ENCODE measurements around the gene ANGPTL8. TPM values are rescaled to one million over a fixed set of nuclear protein-coding genes. Genes with fewer than 3 reads are reported as not detected.

Gene ANGPTL8
- total RNA-seq, 2 donors from 2014 or later = not detected

DNA sequence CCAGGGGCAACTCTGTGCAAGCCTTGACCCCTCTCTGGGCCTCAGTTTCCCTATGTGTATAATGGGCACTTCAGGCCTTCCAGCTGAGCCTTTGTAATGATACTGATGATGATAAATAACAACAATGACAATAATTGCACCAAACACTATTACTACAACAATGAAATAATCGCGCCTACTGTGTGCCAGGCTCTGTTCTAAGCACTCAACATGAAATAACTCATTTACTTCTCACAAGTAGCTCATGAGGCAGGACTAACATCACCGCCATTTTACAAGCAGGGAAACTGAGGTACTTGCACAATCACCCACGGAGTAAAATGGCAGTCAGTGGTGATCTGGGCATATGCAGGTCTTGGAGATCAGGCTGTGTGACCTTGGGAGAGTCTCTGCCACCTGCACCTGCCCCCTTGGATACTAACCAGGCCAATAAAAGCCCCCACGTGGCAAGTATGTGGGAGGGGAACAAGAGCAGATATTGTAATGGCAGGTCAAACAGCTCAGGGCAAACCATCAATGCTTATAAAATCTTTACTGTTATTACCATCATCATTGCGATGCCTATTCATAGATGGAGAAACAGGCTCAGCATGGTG is 540 bp upstream of the ANGPTL8 start:
- H3K9me3 Mint-ChIP-seq = no peaks in the 10 kb centered on the region
- H3K36me3 Mint-ChIP-seq (ENCODE audit: low read depth) = no peaks in the 10 kb centered on the region
- peaks cover 16% of the 10 kb centered on the region for H3K27me3 Mint-ChIP-seq
- H3K27ac Mint-ChIP-seq = no peak overlapping the region
- ATAC-seq (replicated peaks) = no peak
- peaks cover 4% of the 10 kb centered on the region for H3K4me1 Mint-ChIP-seq
- no peak overlapping the region for H3K4me3 Mint-ChIP-seq

DNA sequence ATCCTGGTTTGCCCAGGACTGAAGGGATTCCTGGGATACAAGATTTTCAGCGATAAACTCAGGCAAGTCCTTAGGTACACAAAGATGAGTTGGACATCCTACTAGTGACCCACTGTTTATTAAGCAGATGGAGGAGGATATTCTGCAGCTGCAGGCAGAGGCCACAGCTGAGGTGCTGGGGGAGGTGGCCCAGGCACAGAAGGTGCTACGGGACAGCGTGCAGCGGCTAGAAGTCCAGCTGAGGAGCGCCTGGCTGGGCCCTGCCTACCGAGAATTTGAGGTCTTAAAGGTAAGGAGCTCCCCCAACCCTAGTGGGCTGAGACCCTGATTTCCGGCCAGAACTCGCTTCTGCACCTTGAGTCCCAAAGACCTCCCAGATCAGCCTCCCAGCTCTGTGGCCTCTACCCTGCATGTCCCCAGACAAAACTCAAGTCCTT is 607 bp downstream of the ANGPTL8 start:
- no peak overlapping the region for H3K4me3 Mint-ChIP-seq
- H3K4me1 Mint-ChIP-seq = peaks cover 4% of the 10 kb centered on the region
- H3K27me3 Mint-ChIP-seq = peaks cover 16% of the 10 kb centered on the region
- H3K36me3 Mint-ChIP-seq (ENCODE audit: low read depth) = no peaks in the 10 kb centered on the region
- no peak for ATAC-seq (replicated peaks)
- H3K9me3 Mint-ChIP-seq = no peaks in the 10 kb centered on the region
- H3K27ac Mint-ChIP-seq = no peak overlapping the region

DNA sequence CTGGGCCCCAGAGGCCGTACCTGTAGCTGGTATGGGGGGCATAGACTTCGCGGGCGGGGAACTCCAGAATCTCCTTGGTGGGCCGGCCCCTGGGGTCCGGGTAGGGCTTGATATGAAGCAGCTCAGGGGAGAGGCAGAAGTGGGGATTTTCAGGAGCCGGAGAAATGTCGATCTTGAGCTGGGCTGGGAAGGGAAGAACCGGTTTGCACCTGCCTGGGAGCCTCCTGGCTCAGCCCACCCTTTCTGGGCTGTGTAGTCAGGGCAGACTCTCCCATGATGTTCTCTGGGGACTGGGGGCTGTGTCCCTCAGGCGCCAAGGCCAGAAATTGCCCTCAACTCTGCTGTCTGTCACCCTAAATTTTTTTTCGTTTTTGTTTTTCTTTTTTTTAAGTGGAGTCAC is 2.6 kb downstream of the ANGPTL8 start:
- Mint-ChIP-seq H3K36me3 (ENCODE audit: low read depth) (no peaks in the 10 kb centered on the region), H3K4me3 (no peak overlapping the region), H3K27me3 (peaks cover 19% of the 10 kb centered on the region), H3K4me1 (peaks cover 4% of the 10 kb centered on the region), H3K9me3 (no peaks in the 10 kb centered on the region), H3K27ac (no peak overlapping the region)
- ATAC-seq (replicated peaks) = no peak

DNA sequence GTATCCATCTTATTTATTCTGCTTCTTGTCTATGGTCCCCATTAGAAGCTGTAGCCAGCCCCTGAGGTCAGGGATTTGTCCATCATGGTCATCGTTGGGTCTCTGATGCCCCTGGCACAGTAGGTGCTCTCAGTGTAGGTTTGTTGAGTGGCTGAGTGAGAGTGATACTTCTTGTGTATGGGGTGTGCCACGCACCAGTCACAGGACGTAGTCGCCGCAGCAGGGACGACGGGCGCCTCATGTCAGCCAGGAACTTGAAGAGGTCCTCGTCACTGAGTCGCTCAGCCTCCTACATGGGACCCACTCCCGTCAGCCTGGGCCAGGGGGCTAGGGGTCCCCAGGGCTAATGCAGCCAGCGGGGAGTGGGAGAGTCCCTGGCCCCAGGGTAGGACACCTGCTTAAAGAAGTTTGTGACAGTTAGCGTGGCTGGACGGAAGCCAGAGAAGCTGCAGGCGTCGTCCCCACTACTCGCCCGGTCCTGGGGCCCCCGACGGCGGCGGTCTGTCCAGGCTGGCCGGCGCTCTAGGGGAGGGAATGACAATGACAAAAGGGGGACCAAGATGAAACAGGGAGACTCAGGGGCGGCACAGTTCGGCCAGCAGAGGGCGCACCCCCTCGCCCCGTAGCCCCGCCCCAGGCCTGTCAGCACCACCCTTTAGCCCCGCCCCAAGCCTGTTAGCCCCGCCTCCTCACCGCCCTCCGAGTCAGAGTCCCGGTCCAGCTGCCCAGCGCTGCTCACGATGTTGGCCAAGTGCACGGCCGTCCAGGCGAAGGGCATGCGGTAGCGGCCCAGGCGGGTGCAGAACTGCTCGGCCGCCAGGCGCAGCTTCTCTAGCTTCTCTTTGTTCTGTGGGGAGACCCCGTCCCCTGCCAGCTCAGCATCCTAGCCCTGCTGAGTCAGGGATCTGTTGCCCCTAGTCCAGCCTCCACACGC is 3.7 kb downstream of the ANGPTL8 start:
- ATAC-seq (replicated peaks) = peak; percentile 99
- Mint-ChIP-seq H3K4me3 (peak overlapping the region; percentile 25), H3K27ac (no peak overlapping the region), H3K27me3 (peaks cover 18% of the 10 kb centered on the region), H3K4me1 (peaks cover 4% of the 10 kb centered on the region), H3K9me3 (no peaks in the 10 kb centered on the region), H3K36me3 (ENCODE audit: low read depth) (no peaks in the 10 kb centered on the region)

DNA sequence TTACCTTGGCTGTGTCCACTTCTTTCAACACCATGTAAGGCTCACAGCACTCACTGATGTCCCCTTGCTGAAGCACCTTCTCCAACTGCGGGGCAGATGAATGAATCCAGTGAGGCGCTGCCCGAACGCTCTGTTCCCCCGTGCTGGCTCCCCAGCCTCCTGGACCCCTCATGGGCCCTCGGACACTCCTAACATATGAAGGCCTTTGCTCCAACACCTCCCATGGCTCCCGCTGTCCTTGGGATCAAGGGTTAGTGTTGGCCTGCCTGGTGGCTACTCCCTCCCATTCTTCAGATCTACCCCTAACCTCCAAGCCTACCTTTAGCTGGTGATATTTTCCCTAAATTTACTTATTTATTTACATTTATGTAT is 4.4 kb downstream of the ANGPTL8 start:
- Mint-ChIP-seq H3K36me3 (ENCODE audit: low read depth) (no peaks in the 10 kb centered on the region), H3K4me3 (peak overlapping the region; percentile 25), H3K27ac (no peak overlapping the region), H3K4me1 (peaks cover 4% of the 10 kb centered on the region), H3K9me3 (no peaks in the 10 kb centered on the region), H3K27me3 (peaks cover 18% of the 10 kb centered on the region)
- no peak for ATAC-seq (replicated peaks)

DNA sequence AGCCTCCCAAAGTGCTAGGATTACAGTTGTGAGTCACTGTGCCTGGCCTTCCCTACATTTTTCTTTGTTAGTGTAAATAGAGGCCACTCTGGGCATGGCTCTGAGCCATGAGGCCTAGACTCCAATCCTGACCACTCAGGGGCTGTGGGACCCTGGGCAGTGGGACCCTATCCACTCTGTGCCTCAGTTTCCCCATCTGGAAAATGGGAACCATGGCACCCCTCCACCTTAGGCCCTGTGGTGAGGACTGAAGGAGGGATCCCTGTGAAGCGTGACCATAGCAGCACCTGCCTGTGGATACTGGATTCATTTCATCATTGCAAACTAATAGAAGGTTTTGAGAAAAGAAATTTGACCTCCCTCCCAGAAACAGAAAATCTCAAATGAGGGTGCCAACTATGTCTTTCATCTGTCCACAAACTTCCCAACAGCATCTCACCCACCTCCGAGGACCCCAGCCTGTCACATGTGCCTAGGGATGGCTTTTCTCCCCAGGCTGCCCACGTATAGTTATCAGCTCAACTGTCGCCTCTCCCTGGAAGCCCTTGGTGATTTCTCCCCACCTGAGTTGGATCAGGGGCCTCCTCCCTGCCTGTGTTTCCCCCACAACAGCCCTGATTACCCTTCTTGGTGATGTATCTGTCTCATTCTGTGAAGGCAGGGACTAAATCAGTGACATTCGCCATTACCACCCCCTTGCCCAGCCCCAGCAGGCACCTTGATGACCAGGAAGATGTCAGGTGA is 5.6 kb downstream of the ANGPTL8 start:
- Mint-ChIP-seq H3K9me3 (no peaks in the 10 kb centered on the region), H3K4me1 (peaks cover 4% of the 10 kb centered on the region), H3K4me3 (no peak overlapping the region), H3K27me3 (peaks cover 18% of the 10 kb centered on the region), H3K36me3 (ENCODE audit: low read depth) (no peaks in the 10 kb centered on the region), H3K27ac (no peak overlapping the region)
- no peak for ATAC-seq (replicated peaks)

DNA sequence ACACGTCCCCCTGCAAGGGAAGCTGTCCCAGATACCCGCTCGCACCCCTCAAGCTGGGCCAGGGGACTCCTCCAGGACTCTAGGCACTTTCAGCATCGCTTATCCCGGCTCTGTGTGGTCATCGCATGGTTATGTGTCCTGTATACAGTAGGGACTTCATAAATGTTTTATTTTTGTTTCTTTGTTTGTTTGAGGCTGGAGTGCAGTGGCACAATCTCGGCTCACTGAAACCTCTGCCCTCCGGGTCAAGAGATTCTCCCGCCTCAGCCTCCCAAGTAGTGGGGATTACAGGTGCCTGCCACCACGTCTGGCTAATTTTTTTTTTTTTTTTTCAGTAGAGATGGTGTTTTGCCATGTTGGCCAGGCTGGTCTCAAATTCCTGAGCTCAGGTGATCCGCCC is 7.5 kb downstream of the ANGPTL8 start:
- Mint-ChIP-seq H3K27ac (no peak overlapping the region), H3K27me3 (peaks cover 10% of the 10 kb centered on the region), H3K9me3 (no peaks in the 10 kb centered on the region), H3K4me1 (peaks cover 4% of the 10 kb centered on the region), H3K36me3 (ENCODE audit: low read depth) (no peaks in the 10 kb centered on the region), H3K4me3 (no peak overlapping the region)
- ATAC-seq (replicated peaks) = no peak

DNA sequence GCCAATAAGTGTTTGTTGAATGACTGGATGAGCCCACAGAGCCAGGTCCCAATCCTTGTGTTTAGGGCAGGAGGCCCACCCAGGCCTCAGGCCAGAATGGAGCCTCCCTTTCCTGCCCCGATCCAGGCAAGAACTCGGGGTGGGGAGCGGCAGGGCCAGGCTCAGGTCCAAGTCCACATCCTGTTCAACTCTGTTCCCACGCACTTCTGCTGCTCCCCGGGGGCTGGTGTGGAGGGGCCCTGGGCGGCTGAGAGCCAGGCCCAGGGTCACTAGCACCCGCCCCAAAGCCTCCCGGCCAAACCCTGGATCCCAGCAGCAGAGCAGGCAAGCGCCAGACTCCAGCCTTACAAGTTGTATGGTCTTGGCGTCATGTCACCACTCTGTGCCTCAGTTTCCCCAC is 8.0 kb downstream of the ANGPTL8 start:
- H3K27me3 Mint-ChIP-seq = peaks cover 9% of the 10 kb centered on the region
- no peak for ATAC-seq (replicated peaks)
- H3K4me3 Mint-ChIP-seq = no peak overlapping the region
- no peaks in the 10 kb centered on the region for H3K36me3 Mint-ChIP-seq (ENCODE audit: low read depth)
- no peaks in the 10 kb centered on the region for H3K9me3 Mint-ChIP-seq
- H3K27ac Mint-ChIP-seq = no peak overlapping the region
- H3K4me1 Mint-ChIP-seq = peaks cover 4% of the 10 kb centered on the region

DNA sequence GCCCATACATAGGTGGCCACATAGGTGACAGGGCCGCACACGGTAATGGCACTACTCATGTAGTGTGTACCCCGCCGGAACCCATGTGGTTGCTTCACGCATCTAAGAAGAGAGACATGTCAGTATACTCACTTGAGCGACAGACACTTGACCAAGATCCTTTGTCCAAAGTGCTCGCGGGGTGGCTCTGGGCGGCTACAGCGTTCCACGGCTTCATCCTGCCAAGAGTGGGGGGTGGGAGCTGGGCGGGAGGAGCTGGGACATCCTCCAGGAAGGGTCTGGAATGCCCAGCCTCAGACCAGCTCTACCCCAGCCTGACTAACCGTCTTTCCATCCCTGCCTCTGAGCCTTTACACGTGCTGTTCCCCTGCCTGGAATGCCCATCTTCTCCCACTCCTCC is 8.5 kb downstream of the ANGPTL8 start:
- no peak for ATAC-seq (replicated peaks)
- Mint-ChIP-seq H3K27ac (no peak overlapping the region), H3K27me3 (peaks cover 5% of the 10 kb centered on the region), H3K9me3 (no peaks in the 10 kb centered on the region), H3K36me3 (ENCODE audit: low read depth) (no peaks in the 10 kb centered on the region), H3K4me1 (peaks cover 4% of the 10 kb centered on the region), H3K4me3 (no peak overlapping the region)

DNA sequence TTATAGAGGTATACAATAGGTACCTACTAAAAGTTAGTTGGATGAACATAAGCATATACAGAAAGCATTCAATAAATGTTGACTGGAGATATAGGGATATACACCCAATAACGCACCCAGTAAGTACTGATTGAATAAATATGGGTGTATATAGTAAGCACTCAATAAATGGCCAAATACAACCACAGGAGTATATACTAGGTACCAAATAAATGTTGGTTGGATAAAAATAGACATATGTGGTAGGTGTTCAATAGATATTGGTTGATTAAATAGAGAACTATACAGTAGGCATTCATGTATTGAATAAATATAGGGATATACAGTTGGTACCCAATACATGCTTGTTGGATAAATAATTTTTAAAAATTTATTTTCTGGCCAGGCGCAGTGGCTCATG is 9.4 kb downstream of the ANGPTL8 start:
- Mint-ChIP-seq H3K27me3 (peaks cover 5% of the 10 kb centered on the region), H3K4me3 (no peak overlapping the region), H3K27ac (no peak overlapping the region), H3K9me3 (no peaks in the 10 kb centered on the region), H3K4me1 (peaks cover under 1% of the 10 kb centered on the region), H3K36me3 (ENCODE audit: low read depth) (no peaks in the 10 kb centered on the region)
- ATAC-seq (replicated peaks) = no peak

DNA sequence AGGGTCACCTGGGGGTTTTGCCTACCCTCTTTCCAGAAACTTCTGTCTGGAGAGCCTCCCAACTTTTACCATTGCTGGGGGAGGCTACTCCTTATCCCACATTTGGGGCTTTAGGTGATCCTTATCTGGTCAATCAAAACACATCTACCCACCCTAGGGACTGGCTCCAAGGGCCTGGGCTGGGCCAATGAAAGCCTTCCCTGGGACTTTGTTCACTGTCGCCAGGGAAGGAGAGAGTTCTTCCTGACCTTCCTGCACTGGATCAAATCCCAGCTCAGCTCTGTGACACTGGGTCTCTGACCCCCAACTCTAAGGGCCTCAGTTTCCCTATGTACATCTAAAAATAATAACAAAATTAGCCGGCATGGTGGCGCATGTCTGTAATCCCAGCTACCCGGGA is 11.8 kb downstream of the ANGPTL8 start:
- Mint-ChIP-seq H3K27ac (no peak overlapping the region), H3K36me3 (ENCODE audit: low read depth) (no peaks in the 10 kb centered on the region), H3K9me3 (no peaks in the 10 kb centered on the region), H3K4me3 (no peak overlapping the region), H3K27me3 (peaks cover 5% of the 10 kb centered on the region), H3K4me1 (no peaks in the 10 kb centered on the region)
- no peak for ATAC-seq (replicated peaks)

DNA sequence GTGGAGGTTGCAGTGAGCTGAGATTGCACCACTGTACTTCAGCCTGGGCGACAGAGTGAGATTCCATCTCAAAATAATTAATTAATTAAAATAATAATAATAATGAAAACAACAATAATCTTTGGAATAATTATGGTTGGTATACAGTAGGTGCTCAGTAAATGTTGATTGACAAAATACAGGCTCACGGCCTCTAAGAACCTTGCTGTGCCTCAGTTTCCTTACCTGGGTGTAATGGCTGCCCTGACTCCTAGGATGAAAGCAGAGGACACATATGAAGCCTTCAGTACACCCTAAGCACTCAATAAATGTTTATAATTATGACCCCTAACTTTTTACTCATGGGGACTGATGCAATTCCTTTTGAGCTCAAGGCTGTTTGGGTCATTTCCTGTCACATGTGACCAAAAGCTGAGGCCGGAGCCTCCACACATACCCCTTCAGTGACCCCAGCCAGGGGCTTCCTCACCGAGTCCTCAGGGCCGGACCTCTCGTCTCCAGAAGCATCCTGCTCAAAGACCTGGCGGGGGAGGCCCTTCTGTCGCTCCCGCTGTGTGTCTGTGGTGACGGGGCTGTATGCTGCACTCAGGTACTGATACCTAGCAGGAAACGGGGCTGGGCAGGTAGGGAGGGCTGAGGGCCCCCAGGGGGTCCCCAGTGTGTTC is 12.4 kb downstream of the ANGPTL8 start:
- no peak overlapping the region for H3K4me3 Mint-ChIP-seq
- H3K27me3 Mint-ChIP-seq = peaks cover 1% of the 10 kb centered on the region
- ATAC-seq (replicated peaks) = no peak
- H3K4me1 Mint-ChIP-seq = no peaks in the 10 kb centered on the region
- H3K36me3 Mint-ChIP-seq (ENCODE audit: low read depth) = no peaks in the 10 kb centered on the region
- H3K27ac Mint-ChIP-seq = no peak overlapping the region
- H3K9me3 Mint-ChIP-seq = no peaks in the 10 kb centered on the region

DNA sequence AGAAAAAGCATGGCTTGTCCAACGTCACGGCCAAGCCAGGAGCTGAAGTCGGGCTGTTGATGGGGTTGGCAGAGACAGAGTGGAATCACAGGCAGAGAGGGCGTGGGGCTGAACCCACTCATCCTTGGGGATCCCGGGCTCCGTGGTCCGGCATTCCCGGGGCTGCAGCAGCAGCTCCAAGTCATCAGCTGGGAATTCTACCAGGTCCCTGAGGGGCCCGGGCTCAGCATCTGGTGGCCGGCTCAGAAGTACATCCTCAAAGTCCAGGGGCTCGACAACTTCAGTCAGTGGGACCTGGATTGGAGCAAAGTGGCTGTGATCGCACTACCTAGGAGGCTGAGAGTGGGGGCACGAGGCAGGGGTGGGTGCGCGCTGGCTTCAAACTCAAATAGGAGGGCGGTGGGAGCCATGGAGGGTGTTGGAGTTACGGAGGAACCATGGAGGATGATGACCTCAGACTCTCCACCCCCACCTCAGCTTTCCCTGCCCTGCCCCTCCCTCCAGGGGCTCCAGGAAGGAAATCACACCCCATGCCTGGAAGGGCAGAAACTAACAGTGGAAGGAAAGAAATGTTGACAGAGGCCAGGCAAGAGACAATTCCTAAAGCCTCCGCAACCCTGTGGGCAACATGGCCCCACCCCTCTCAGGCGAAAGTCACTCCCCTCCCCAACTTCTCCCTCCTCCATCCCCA is 13.4 kb downstream of the ANGPTL8 start:
- no peak overlapping the region for H3K4me3 Mint-ChIP-seq
- H3K27ac Mint-ChIP-seq = no peak overlapping the region

DNA sequence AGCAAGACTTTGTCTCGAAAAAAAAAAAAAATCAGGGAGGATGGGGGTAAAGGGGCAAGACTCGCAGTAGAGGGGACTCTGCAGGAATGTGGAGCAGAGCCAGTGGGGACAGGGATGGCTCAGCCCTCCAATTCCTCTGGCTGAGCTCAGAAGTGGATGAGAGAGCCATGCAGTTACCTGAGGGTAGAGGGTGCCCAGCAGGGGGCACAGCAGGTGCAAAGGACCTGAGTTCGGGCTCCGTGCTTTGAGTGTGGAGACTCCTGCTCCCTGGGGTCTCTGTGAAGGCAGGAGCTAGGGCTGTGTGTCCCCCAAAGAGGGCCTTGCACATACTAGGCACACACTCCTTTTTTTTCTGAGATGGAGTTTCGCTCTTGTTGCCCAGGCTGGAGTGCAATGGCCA is 15.2 kb downstream of the ANGPTL8 start:
- H3K27me3 Mint-ChIP-seq = no peaks in the 10 kb centered on the region
- no peak for ATAC-seq (replicated peaks)
- no peak overlapping the region for H3K4me3 Mint-ChIP-seq
- H3K27ac Mint-ChIP-seq = no peak overlapping the region
- H3K4me1 Mint-ChIP-seq = no peaks in the 10 kb centered on the region
- H3K9me3 Mint-ChIP-seq = no peaks in the 10 kb centered on the region
- no peaks in the 10 kb centered on the region for H3K36me3 Mint-ChIP-seq (ENCODE audit: low read depth)

More for the DNA sequence above, 13.4 kb downstream of the ANGPTL8 start:
- Mint-ChIP-seq H3K9me3 (no peaks in the 10 kb centered on the region), H3K4me1 (no peaks in the 10 kb centered on the region), H3K27me3 (no peaks in the 10 kb centered on the region), H3K36me3 (ENCODE audit: low read depth) (no peaks in the 10 kb centered on the region)
- ATAC-seq (replicated peaks) = no peak
